ENCODE data around the gene GNAT3.

GNAT3 gene

DNA sequence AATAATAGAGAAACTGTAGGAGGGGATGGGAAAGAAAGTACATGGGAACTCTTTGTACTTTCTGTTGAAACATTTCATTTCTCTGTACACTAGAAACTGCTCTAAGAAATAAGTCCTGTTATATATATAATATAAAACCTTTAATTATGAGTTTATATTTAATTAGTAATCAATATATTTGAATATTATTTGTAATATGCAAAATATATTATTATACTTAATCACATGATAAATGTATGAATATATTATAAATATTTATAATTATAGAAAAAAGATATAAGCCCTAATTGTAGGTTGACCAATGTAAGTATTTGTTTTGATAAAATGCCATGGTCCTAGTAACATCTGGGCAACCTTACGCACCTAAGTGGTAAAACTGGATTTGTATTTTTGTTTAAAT lies 51.0 kb downstream of the GNAT3 start:
- no peak for DNase-seq

DNA sequence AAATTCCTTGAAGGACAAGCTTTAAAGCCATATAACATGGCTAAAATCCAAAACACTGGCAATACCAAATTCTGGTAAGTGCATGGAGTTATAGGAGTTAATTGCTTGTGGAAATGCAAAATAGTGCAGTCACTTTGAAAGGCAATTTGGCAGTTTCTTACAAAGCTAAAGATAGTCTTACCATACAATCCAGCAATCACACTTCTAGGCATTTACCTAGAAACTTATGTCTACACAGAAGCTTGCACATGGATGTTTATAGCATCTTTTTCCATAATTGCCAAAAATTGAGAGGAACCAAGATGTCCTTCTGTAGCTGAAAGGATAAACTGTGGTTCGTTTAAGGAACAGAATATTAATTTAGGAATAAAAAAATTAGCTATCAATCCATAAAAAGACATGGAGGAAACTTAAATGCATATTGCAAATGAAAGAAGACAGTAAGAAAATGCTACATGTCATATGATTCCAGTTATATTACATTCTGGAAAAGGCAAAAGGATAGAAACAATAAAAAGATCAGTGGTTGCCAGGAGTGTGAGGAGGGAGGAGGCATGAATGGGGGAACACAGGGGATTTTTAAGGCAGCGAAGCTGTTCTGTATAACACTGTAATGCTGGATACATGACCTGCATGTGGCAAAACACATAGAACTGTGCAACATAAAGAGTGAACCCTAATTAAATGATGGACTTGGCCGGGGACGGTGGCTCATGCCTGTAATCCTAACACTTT lies 51.9 kb downstream of the GNAT3 start:
- DNase-seq, result no peak

DNA sequence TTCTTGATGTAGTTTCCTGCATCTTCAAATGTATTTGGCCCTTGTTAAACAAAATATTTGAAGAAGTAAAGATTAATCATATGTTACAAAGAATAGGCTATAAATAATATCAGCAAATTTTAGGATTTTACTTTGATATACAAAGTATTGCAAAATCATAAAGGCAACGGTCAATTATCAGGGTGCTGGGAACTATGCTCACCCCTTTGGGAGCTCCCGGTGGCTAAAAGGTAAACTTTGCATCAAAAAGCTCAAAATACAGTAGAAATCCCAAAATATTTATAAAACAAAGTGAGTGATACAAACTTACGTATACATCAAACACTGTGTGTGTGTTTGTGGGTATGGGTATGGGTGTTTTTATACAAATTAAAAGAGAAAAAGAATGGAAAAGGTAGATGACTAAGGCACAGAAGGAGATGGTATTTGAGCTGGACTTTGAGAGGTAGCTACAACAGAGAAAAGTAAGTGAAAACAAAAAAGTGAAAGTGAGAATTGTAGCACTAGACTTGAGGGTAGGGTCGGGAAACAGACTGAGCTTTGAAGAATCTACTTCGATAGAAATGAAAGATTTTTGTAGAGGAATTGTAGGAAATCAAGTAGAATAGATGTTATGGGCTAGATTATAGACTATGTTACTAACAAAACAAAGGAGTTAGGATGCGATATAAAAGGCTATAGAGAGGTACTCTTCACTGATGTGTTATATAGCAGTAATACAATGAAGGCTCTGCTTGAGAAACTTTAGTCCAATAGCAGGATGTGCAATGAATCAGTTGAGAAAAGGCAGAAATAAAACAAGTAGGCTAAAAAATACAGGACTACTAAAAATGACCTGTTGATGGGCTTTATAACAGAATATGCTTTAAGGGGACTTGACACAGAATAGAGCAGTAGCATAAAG lies 52.8 kb downstream of the GNAT3 start:
- no peak for DNase-seq

- no peak for DNase-seq
Observed at GRCh38 chr7:80453699-80454340, 58.0 kb downstream of the GNAT3 start.

GRCh38 chr7:80450621-80451308 lies 61.1 kb downstream of the GNAT3 start:
- DNase-seq, result no peak

GRCh38 chr7:80449836-80450235 lies 62.0 kb downstream of the GNAT3 start:
- DNase-seq, result no peak

GRCh38 chr7:80445351-80445750 lies 66.5 kb downstream of the GNAT3 start:
- DNase-seq, result no peak

DNA sequence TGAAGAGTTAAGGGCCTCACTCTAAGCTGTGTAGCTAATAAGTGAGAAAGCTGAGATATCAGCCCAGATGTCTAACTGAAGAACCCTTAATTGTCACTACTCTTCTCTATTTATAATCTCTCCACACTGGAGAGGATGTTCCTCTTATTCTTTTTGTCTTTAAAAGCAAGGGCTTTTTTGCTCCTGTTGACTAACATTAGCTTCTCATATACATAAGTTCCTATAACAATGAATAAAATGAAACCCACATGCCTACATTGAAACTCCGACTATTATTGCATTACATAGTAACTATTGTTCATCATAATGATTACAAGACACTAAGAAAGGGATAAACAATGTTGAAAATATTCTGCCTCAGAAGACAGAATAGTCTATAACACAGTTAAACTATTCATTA lies 67.1 kb downstream of the GNAT3 start:
- DNase-seq, result no peak

DNA sequence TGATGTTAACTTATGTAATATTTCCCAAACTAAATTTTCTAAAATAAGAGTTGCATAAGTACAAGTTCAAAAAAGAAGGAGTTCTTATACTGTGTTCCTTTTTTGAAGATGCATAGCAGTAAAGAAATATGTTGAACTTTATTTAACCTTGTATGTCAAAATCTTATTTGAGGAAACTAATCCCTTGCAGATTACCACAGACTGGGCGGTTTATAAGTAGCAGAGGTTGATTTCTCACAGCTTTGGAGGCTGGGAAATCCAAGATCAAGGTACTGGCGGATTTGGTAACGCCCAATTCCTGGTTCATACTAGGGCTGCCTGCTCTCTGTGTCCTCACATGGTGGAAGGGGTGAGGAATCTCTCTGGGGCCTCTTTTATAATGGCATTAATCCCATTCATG lies 68.5 kb downstream of the GNAT3 start:
- DNase-seq, result peak; percentile 28

DNA sequence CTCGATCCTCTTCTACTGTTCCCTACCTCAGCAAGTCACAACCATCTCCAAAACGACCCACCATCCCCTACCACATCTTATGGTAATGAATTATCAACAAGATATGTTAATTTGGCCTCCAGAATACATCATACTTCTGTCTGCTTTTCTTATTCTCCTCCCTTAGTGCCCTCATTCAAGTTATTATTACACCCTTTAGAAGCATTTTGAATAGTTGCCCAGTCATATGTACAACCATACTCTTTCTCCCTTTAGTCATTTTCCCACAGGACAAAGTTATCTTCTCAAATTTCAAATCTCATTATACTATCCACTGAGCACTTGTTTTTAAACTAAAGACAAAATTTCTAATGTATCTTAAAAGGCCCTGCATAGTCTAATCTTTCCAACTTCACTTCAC lies 71.0 kb downstream of the GNAT3 start:
- no peak for DNase-seq

GRCh38 chr7:80439894-80440821 lies 71.7 kb downstream of the GNAT3 start:
- DNase-seq, result no peak

- DNase-seq, result no peak
Observed at GRCh38 chr7:80435521-80435920, 76.3 kb downstream of the GNAT3 start.

DNA sequence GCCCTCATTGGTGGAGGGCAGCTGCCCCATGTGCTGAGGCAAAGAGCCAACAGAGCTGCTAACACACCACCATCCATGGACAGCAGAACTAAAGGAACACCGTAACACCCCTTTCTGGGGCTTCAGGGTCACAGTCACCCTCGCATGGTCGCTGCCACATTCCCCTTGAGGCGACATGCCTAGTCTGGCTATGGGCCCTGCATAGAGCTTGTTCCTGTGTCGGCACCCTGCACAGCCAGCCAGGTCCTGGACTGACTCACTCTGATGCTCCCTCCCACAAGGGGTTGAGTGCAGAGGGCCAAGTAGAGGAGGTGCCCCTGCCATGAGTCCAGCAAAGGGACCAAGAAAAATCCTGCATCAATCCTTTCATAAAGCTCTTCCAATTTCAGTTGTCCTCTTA lies 77.8 kb downstream of the GNAT3 start:
- no peak for DNase-seq

DNA sequence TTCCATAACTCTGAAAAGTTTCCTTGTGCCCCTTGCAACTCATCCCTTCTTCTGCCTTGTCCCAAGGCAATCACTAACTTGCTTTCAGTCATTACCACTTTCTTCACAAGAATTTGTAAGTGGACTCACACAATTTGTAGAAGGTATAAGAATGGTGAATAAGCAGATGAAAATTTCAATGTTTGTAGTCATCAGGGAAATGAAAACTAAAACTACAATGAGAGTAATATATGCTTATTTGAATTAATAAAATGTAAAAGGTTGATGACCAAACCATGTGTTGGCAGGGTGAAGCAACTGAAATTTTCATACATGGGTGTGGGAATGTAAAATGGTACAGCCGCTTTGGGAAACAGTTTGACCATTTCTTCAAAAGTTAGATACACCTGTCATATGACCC lies 79.7 kb downstream of the GNAT3 start:
- no peak for DNase-seq

DNA sequence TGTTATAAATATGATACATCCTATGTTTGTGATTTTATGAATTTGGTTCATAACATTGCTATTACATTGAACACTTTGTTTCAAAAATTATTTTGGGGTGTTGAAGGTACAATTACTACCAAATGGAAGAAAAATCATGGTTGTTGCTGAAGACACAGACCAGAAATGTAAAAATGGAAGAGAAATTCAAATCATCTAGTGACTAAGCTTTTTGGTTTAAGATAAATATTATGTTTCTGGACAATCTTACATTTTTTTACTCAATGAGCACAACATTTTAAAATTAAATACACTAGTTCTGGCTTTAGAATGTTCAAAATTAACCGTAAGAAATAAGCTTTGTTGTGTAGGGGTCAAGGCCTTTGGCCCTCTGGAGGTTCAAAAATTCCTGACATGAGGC lies 82.7 kb downstream of the GNAT3 start:
- no peak for DNase-seq

GRCh38 chr7:80428161-80429054 lies 83.5 kb downstream of the GNAT3 start:
- no peak for DNase-seq

DNA sequence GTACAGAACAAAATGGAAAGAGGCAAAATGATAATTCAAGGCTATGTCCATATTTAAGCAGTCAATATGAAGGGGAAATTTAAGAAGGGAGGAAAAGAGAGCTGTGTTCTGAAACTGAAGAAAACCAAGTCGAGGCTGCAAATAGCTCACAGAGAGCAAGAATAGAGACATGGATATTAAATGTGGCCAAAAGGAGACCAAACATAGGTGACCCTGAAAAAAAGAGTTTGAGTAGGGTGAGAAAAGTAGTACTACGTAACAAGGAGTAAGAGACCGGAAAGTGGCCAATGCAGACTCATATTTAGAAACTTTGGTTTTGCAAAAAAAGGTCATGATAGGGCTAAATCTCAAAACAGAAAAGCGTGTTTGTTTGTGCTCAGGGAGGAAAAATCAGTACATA lies 84.6 kb downstream of the GNAT3 start:
- no peak for DNase-seq

DNA sequence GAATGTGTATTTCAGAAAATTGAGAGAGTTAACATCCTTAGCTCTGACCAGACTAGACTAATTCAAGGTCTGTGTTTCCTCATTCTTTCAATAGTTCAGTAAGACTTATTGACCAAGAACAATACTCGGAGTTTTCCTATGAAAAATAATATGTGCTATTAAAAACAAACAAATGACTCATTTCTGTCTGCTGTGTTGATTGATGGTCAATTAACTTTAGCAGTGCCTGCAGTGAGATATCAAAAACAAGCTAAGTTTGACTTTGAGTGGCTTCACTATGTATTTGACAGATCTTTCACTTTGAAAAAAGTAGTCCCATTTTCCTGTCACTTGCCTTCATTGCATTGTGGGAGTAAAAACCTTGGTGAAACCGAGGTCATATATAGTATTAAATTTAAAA lies 91.0 kb downstream of the GNAT3 start:
- DNase-seq, result no peak

DNA sequence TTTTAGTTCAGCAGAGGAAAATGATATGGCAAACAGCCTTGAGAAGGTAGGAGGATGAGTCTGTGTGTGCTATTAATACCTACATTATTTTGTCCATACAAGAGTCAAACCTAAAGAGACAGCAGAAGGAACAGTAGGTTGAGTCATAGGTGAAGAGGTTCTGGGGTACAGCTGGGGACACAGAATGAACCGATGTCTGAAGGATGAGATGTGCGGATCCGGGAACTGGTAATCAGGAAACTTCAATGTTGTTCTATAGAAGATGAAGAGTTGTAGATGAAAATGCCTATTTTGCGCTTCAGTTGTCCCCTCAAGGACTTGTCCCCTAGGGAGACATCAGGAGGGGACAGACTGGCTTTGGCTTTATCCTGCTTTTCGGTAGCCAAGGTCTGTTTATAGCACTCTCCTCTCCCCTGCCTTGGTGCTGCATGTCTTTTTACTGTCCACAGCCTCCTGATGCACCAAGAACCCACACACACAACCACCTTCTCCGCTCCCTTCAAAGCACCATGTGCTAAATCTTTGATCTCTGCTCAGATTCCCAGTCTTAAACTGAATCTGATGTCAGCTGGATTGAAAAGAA lies 94.6 kb downstream of the GNAT3 start:
- no peak for DNase-seq

GRCh38 chr7:80415522-80415921 lies 96.3 kb downstream of the GNAT3 start:
- DNase-seq, result no peak

- no peak for DNase-seq
Observed at GRCh38 chr7:80415114-80415513, 96.8 kb downstream of the GNAT3 start.
